Nephron progenitor cell (in vitro differentiated cells): ENCODE results near the gene UBE2E2.

Experiments used
- DNase-seq: peaks from one replicate; pipeline ENCODE4 v3.0.0; 2021
- H3K27ac Mint-ChIP-seq: 2 replicates; pipeline ENCODE4 v1.8.0; 2021; ENCODE audit warnings: mild to moderate bottlenecking, moderate library complexity, mixed read lengths
- H3K27me3 Mint-ChIP-seq: 2 replicates; pipeline ENCODE4 v1.8.0; 2021; ENCODE audit warnings: mild to moderate bottlenecking, low read depth, mixed read lengths; ENCODE audit not compliant: poor library complexity
- H3K36me3 Mint-ChIP-seq: 2 replicates; pipeline ENCODE4 v1.8.0; 2021; ENCODE audit warnings: low read depth, mixed read lengths
- H3K4me1 Mint-ChIP-seq: 2 replicates; pipeline ENCODE4 v1.8.0; 2021; ENCODE audit warnings: mixed read lengths
- H3K4me3 Mint-ChIP-seq: 2 replicates; pipeline ENCODE4 v1.8.0; 2021; ENCODE audit warnings: mild to moderate bottlenecking, moderate library complexity, mixed read lengths
- H3K9me3 Mint-ChIP-seq: 2 replicates; pipeline ENCODE4 v1.8.0; 2021; ENCODE audit warnings: mild to moderate bottlenecking, moderate library complexity, mixed read lengths
- TF ChIP-seq, protein P1 (sequence below): fragments of 200-600 bp; sonication (generic); IDR thresholded peaks from 2 replicates; pipeline ENCODE4 v1.5.0; 2021; ENCODE audit warnings: antibody characterized with exemption

UBE2E2 gene

DNA sequence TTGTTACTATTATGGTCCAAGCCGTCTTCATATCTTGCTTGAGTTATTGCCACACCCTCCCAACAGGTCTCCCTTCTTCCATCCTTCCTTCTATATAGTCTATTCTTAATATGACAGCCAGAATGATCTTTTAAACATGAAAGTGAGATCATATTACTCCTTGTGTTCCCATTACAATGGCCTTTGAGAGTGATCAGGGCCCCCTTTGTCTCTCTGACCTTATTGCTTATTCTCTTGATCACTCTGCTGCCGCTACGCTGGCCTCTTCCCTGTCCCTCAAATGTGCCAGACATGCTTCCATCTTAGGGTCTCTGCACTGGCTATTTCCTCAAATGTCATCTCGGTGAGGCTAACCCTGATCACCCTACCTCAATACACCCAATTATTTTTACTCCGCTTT is 38.1 kb downstream of the UBE2E2 start:
- no peaks in the 10 kb centered on the region for H3K4me1 Mint-ChIP-seq
- H3K4me3 Mint-ChIP-seq = no peak overlapping the region
- H3K27ac Mint-ChIP-seq = no peak overlapping the region
- H3K36me3 Mint-ChIP-seq = no peaks in the 10 kb centered on the region
- DNase-seq = no peak
- no peaks in the 10 kb centered on the region for H3K9me3 Mint-ChIP-seq
- TF ChIP-seq, protein P1, sequence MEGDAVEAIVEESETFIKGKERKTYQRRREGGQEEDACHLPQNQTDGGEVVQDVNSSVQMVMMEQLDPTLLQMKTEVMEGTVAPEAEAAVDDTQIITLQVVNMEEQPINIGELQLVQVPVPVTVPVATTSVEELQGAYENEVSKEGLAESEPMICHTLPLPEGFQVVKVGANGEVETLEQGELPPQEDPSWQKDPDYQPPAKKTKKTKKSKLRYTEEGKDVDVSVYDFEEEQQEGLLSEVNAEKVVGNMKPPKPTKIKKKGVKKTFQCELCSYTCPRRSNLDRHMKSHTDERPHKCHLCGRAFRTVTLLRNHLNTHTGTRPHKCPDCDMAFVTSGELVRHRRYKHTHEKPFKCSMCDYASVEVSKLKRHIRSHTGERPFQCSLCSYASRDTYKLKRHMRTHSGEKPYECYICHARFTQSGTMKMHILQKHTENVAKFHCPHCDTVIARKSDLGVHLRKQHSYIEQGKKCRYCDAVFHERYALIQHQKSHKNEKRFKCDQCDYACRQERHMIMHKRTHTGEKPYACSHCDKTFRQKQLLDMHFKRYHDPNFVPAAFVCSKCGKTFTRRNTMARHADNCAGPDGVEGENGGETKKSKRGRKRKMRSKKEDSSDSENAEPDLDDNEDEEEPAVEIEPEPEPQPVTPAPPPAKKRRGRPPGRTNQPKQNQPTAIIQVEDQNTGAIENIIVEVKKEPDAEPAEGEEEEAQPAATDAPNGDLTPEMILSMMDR = no peak
- H3K27me3 Mint-ChIP-seq = no peaks in the 10 kb centered on the region

DNA sequence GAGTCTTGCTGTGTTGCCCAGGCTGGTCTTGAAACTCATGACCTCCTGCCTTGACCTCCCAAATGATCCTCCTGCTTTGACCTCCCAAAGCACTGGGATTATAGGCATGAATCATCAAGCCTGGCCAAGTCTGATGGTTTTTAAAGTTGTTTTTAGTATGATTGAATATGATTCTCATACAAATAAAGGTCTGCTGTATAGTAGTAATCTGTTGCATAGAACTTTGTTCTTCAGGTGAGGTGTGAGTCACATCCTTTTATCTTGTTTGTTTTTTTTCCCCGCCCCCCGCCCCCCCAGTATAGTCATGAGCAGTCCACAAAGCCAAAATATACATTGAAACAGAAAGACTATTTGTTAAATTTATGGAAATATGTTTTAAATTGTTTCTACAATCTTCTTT is 39.0 kb downstream of the UBE2E2 start:
- Mint-ChIP-seq H3K4me3 (no peak overlapping the region), H3K27me3 (no peaks in the 10 kb centered on the region), H3K9me3 (no peaks in the 10 kb centered on the region), H3K4me1 (no peaks in the 10 kb centered on the region), H3K36me3 (no peaks in the 10 kb centered on the region), H3K27ac (no peak overlapping the region)
- TF ChIP-seq, protein P1 = no peak
- no peak for DNase-seq

DNA sequence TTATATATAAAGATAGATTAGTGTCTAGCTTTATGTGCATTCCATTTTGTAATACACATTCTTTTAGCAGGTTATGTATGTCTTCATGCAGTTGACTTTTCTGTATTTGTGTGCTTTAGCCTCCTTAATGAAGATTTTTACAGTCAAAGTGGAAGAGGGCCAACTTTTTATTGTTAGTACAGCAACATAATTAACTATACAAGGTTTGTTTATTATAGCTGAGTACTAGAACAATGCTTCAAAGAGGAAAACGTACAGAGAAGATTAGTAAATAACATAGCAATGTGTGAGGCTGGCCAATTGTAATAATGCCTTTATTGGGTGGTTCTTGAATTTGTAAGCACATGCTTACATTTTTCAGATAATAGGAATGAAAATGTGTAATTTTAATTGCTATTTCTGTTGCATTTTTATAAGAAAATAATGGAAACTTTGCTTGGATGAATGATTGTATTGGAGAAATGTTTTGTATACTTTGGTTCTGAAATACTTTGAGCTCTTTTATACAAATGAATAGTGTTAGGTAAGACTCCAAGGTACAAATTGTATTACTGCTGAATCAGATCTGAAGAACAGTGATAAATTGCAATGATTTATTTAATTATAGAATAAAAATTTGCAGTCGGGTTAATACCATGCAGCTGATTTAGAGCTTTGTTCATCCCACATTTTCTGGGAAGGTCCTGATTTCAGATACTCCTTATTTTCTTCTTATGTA is 41.4 kb downstream of the UBE2E2 start:
- Mint-ChIP-seq H3K4me3 (no peak overlapping the region), H3K27me3 (no peaks in the 10 kb centered on the region), H3K27ac (no peak overlapping the region), H3K36me3 (no peaks in the 10 kb centered on the region), H3K4me1 (no peaks in the 10 kb centered on the region), H3K9me3 (no peaks in the 10 kb centered on the region)
- TF ChIP-seq, protein P1 = no peak
- DNase-seq = no peak

DNA sequence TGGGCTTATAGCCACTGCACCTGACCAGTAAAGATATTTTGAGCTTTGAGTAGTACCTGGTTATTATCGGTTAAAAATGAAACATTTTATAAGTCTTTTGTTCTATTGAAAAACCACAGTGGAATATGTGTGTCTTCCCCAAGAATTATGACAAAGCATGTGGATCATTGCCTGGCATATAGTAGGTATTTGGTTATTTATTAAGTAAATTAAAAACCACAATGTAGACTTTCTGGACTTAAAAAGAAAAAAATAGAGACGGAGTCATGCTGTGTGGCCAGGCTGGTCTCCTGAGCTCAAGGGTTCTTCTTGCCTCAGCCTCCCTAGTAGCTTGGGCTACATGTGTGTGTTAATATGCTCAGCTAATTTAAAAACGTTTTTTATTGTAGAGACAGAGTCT is 43.5 kb downstream of the UBE2E2 start:
- Mint-ChIP-seq H3K4me1 (no peaks in the 10 kb centered on the region), H3K36me3 (no peaks in the 10 kb centered on the region), H3K9me3 (no peaks in the 10 kb centered on the region), H3K4me3 (no peak overlapping the region), H3K27me3 (no peaks in the 10 kb centered on the region), H3K27ac (no peak overlapping the region)
- TF ChIP-seq, protein P1 = no peak
- no peak for DNase-seq

DNA sequence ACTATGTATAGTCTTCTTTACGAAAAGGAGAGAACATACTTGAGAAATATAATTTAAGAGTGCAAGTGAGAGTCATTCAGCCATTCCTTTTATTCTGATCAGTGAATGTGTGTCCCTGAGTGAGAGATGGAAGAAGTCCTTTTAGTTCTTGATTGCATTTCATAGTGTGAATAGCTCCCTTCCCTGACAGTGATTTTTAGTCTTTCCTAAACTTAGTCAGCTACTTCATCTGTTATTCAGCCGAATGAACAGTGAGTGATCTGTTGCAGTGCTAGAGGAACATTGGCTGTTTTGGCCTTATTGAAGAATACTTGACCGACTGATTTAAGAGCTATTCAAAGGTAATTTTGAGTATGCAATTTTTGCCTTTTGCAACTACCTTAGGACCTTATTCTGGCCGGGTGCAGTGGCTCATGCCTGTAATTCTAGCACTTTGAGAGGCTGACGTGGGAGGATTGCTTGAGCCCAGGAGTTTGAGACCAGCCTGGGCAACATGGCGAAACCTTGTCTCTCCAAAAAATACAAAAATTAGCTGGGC is 45.5 kb downstream of the UBE2E2 start:
- Mint-ChIP-seq H3K9me3 (no peaks in the 10 kb centered on the region), H3K4me3 (no peak overlapping the region), H3K27me3 (no peaks in the 10 kb centered on the region), H3K27ac (no peak overlapping the region), H3K36me3 (no peaks in the 10 kb centered on the region), H3K4me1 (no peaks in the 10 kb centered on the region)
- TF ChIP-seq, protein P1 = no peak
- no peak for DNase-seq

DNA sequence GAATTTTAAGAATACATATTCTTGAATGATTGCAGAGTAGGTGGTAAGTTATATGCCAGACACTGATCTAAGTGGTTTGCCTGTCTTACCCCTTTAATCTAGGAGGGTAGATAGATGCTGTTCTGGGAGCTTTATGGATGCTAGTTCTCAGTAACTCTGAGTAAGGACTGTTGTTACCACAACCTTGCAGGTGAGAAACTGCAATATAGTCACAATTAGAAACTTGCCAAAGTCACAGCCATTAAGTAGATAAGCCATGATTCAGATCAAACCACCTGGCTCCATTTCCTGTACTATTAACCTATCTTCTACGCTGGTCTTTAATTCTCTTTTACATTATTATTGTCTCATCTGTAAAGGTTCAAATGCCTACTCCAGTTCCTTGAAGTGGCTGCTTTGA is 46.8 kb downstream of the UBE2E2 start:
- Mint-ChIP-seq H3K27ac (no peak overlapping the region), H3K9me3 (no peaks in the 10 kb centered on the region), H3K4me3 (no peak overlapping the region), H3K27me3 (no peaks in the 10 kb centered on the region), H3K4me1 (no peaks in the 10 kb centered on the region), H3K36me3 (no peaks in the 10 kb centered on the region)
- TF ChIP-seq, protein P1 = no peak
- DNase-seq = no peak
